Stimulated activated CD8-positive, alpha-beta memory T cell treated with anti-CD3 and anti-CD28 coated beads, Interleukin-7, amount 100 ng/mL, for 1 hour (primary cell): Measurements from ENCODE around the gene ACOX2.

Source experiments
- DNase-seq, 2 donors: peaks; one replicate each; pipeline ENCODE4 v3.0.0-alpha.2; 2020; ENCODE audit warnings: low read depth in 2 of 2

The ACOX2 gene

GRCh38 chr3:58508437-58508836 is 28.6 kb downstream of the ACOX2 start:
- no peak for DNase-seq

DNA sequence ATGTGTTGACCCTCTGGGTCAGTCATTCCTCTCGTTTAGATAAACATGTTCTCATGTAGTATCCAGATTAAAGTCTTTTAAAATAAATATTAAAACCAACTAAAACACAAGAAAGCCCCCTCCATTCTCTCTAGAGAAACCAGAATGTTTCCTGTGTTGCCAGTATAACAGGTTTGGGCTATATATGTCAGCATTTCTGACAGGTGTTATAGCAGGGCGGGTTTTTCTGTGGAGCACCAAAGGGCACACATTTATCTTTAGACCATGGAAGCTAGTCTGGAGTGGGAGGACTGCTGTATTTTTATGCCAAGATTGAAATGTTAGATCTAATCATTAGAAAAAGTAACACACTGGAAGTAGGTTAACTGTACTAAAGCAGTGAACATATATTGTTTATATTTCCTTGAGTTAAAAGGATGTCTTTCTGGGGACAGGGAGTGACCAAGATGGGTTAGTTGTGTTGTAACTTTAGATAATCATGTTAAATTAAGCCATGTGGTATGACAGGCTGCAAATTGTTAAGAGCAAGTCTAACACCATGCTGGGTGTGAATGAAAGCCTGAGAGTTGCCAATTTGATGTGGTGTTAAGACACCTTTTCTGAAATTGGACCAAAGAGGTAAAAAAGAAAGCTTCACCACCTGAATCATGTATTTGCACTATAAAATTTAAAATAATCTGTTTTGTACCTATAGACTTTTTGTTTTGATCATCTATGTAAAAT is 29.5 kb downstream of the ACOX2 start:
- DNase-seq, result no peak

DNA sequence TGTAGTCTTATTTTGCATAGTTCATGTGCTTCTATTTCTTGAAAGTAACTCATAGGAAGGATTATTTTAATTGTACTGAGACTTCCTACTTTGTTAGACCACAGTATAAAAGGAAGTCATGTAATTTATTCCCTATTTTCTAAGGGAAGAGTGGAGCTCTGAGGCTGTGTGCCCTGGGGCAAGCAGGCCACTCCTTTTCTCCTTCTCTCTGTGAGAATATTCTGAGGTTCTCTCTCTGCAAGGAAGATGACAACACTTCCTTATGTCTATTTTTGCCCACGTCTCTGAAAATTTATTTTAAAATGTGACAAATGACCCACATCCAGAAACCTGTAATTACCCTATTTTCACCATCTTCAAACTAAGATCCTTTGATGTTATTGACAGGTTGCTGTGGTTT is 34.1 kb downstream of the ACOX2 start:
- DNase-seq, result no peak

- no peak for DNase-seq
Measured at GRCh38 chr3:58497097-58497496, 39.9 kb downstream of the ACOX2 start.

DNA sequence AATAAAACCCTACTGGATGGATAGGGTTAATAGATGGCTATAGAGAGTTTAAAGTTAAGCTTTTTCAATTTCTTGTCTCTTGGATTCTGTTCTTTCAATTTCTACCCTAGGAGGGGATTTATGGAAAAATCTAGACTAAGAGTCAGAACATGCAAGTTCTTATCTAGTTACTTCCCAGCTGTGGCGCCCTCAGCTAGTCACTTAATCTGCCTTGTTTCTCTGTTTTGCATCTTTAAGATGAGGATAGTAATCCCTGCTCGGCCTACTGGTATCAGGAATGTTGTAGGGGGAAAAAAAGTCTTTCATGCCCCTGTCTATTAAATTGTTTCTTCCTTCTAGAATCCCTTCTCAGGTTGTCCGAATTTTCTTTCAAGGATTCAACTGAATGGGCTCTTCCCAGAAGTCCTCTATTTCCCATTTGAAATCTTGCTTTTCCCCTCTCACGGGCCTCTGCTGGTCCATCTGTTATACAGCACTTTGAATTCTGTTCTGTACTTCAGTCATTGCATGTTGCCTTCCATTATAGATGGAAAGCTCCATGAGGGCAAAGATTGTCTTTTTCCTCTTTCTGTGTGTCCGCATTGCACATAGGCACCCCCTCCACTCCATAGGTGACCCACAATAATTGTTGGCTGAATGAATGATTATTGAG is 40.7 kb downstream of the ACOX2 start:
- DNase-seq, result no peak

DNA sequence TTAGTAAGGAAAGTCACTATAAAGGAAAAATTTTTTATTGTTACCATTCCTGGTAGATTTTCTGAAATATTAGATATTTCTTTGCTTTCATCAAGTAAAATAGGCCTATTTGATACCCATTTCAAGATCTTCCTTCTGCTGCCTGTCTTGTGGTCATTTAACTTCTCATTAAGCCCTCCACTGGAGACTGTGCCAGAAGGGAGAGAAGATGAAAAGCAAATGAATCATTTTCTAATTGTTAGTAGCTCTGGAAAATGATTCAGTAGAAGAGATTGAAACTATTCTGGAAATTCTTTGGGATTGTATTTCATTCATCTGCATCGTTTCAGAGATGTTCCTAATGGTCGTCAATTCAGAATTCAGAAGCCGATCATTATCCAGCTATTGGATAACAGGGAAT is 41.9 kb downstream of the ACOX2 start:
- no peak for DNase-seq

GRCh38 chr3:58494107-58494506 is 42.9 kb downstream of the ACOX2 start:
- no peak for DNase-seq

- DNase-seq, result no peak
Measured at GRCh38 chr3:58492494-58492905, 44.5 kb downstream of the ACOX2 start.

- peak; percentile 70 to 74 for DNase-seq
Measured at GRCh38 chr3:58491506-58492402, 45.2 kb downstream of the ACOX2 start, which contains the start of gene KCTD6. Gene KCTD6 (plus strand): TSS chr3:58492096. CDS start chr3:58498756, 6,660 bp downstream.

GRCh38 chr3:58490860-58491501 is 46.0 kb downstream of the ACOX2 start:
- DNase-seq, result no peak

DNA sequence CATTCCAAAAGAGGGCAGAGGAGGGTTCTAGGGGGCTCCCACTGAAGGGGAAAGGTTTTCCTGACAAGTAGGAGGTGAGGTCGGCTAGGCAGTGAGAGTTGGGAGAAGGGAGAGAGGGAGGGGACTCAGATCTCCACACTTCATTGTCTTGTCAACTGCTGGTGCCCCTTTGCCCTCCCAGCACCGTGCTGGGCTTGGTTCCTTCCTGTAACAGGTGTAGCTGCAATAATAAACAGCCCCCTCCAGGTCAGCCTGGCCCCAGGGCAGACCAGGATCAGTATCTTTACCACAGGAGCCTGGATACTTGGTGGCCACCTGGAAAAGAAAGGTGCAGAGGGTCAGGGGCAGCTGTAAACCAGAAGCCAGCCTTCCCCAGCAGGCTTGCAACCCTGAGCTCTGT is 48.0 kb downstream of the ACOX2 start:
- DNase-seq, result no peak

DNA sequence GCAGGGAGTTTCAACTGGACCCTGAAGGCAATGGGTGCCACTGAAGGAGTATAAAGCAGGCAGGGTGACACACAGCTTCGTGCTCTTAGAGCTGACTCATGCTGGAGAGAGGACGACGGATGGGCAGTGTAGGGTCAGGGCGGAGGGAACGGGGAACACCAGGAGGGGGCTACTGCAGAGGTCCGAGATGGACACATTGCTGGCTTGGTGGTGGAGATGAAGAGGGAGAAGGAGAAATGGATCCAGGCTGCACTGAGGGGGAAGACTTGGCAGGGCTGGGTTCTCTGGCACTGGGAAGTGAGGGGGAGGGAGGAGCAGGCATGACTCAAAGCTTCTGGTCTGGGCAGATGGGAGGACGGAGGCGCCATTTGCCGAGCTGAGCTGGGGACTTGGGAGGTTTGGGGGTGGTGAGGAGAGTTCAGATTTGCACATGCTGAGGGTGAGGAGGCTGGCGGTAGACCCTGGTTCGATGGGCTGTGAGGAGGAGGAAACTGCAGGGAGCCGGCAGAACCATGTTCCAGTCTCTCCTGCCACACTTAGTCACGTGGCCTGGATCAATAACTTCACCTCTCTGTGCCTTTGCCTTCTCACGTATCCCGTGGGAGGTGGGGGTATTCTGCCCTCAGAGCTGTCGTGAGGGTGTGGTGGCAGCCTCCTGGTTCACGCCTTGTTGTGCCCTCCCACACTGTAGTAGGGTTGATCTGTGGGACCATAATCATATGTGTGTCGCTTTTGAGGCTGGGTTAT is 49.7 kb downstream of the ACOX2 start:
- DNase-seq, result no peak

DNA sequence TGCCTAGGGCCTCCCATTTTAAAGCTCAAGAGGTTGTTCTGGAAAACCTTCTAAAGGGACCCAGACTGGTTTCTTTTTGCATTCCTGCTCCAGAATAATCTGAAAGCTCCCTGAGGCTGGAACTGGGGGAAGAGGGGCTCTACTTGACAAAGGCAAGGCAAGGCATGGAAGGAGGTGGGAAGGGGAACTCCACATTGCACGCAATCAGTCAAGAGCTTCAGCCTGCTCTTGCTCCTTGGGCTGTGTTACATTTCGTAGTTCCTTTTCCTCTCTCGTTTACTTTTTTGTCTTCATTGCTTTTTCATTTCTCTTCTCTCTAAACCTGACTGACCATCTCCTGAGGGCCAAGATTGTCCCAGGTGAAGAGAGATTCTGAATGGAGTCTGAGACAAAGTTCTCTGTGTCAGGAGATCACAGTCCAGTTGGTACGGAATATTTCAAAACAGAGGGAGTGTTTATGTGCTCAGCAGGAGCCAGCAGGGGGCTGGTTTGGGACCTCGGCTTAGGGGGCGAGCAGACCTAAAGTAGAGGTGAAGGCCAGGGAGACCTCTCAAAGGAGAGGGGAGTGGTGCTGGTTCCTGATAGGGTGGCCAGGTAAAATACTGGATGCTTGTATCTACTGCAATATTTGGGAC is 51.1 kb downstream of the ACOX2 start:
- no peak for DNase-seq

DNA sequence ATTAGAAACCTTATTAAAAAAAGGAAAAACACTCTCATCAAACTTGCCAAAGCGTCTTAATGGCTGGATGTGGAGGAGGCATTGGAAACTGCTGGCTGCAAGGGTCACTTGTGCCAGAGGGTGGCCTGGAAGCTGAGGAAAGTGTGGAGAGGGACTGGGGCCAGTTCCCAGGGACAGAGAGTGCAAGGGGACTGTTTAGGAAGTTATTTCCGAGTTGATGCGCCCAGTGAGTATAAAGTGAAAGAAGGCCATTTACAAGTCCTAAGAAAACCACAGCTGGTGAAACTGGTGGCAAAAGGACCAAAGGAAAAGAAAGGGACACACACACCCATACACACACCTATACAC is 52.3 kb downstream of the ACOX2 start:
- no peak for DNase-seq

- DNase-seq, result no peak
Measured at GRCh38 chr3:58484045-58484721, 52.8 kb downstream of the ACOX2 start.

GRCh38 chr3:58482917-58483636 is 53.9 kb downstream of the ACOX2 start:
- DNase-seq, result no peak

DNA sequence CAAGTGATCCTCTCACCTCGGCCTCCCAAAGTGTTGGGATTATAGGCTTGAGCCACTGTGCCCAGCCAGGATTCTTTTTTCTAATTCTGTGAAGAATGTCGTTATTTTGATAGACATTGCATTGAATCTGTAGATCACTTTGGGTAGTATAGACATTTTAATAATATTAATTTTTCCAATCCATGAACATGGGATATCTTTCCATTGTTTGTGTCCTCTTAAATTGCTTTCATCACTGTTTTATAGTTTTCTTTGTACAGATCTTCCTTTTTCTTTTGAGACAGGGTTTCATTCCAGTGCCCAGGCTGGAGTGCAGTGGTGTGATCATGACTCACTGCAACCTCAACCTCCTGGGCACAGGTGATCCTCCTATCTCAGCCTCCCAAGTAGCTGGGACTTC is 56.7 kb downstream of the ACOX2 start:
- DNase-seq, result no peak

GRCh38 chr3:58478781-58479180 is 58.2 kb downstream of the ACOX2 start:
- no peak for DNase-seq

DNA sequence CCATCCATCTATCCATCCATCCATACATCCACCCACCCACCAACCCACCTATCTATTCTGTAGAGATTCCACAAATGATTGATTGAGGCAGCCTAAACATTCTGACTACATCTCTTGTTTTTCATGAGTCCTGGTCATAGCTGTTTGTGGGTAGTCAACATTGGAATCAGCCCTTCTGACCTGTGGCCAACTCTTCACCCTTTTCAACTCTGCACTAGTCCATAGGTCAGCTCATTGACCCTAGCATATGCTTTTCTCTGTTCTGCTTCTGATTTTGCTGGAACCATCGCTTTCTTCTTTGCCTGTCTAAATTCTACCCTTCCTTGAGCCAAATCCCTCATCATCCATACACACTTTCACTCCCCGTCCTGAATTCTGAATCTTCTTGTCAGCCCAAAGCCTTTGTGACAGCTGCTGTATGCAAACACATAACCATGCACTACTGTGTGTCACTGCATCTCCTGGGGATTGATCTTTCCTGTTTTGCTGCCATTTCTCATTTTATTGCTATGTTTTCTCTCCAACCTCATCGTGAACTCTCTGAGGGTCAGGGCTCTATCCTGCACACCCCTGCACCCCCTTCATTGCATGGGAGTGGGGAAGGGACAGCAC is 61.9 kb downstream of the ACOX2 start:
- DNase-seq, result no peak
